Endothelial cell (in vitro differentiated cells): Measurements from ENCODE around the gene KRTAP12-3. TPM values are rescaled to one million over a fixed set of nuclear protein-coding genes. Genes with fewer than 3 reads are reported as not detected.
"Not testable (repeated sequence)": the region's sequence is repeated elsewhere in the genome, so short reads cannot be mapped to it uniquely, and the experiment has no call there.

Experiments used
- DNase-seq: peaks from one replicate; pipeline ENCODE4 v3.0.0; 2021; ENCODE audit warnings: low spot score
- H3K27ac Mint-ChIP-seq: one replicate; pipeline ENCODE4 v1.8.0; 2021; ENCODE audit warnings: mixed read lengths, inconsistent platforms; ENCODE audit not compliant: unreplicated experiment
- H3K27me3 Mint-ChIP-seq: one replicate; pipeline ENCODE4 v1.8.0; 2021; ENCODE audit warnings: mild to moderate bottlenecking, moderate library complexity, mixed read lengths, inconsistent platforms; ENCODE audit not compliant: unreplicated experiment
- H3K36me3 Mint-ChIP-seq: one replicate; pipeline ENCODE4 v1.8.0; 2021; ENCODE audit warnings: mild to moderate bottlenecking, low read depth, mixed read lengths, inconsistent platforms; ENCODE audit not compliant: unreplicated experiment
- H3K4me1 Mint-ChIP-seq: one replicate; pipeline ENCODE4 v1.8.0; 2021; ENCODE audit warnings: mild to moderate bottlenecking, mixed read lengths, inconsistent platforms; ENCODE audit not compliant: unreplicated experiment
- H3K4me3 Mint-ChIP-seq: one replicate; pipeline ENCODE4 v1.8.0; 2021; ENCODE audit warnings: mild to moderate bottlenecking, mixed read lengths, inconsistent platforms; ENCODE audit not compliant: unreplicated experiment
- H3K9me3 Mint-ChIP-seq: one replicate; pipeline ENCODE4 v1.8.0; 2021; ENCODE audit warnings: mixed read lengths, inconsistent platforms; ENCODE audit not compliant: unreplicated experiment
- total RNA-seq: library from RNA; stranded (reverse); fragmentation: NEBNext Ultra II Directional; extraction: Animal tissue kit (Norgen Biotek cat#: 25700); gene quantifications from one replicate; pipeline ENCODE4 v1.2.1, GENCODE V29; 2021; ENCODE audit not compliant: unreplicated experiment
- TF ChIP-seq, protein P1 (sequence below): fragments of 200-600 bp; sonication (generic); IDR thresholded peaks from one replicate; pipeline ENCODE4 v1.5.0; 2021; ENCODE audit warnings: antibody characterized with exemption; ENCODE audit not compliant: unreplicated experiment

Gene KRTAP12-3
- total RNA-seq, 1 donor from 2014 or later, result not detected

DNA sequence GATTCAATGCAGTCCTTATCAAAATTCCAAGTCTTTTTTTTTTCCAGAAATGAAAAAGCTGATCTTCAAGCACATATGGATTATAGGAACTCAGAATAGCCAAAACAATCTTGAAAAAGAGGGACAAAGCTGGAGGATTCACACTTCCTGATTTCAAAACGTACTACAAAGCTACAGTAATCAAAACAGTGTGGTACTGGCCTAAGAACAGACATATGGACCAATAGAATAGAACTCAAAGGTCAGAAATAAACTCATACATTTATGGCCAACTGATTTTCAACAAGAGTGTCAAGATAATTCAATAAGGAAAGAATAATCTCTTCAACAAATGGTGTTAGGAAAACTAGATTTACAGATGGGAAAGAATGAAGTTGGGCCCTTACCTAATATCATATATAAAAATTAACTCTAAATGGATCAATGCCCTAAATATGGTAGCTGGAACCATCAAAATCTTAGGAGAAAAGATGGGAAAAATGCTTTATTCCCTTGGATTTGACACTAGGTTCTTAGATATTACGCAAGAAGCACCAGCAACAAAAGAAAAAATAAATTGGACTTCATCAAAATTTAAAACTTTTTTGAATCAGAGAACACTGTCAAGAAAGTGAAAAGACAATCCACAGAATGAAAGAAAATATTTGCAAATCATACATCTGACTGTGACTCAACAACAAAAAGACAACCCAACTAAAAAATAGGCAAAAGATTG is 35.2 kb downstream of the KRTAP12-3 start:
- Mint-ChIP-seq H3K9me3 (no peaks in the 10 kb centered on the region), H3K27ac (no peak overlapping the region), H3K4me1 (no peaks in the 10 kb centered on the region), H3K36me3 (no peaks in the 10 kb centered on the region), H3K27me3 (peaks cover 8% of the 10 kb centered on the region), H3K4me3 (no peak overlapping the region)
- TF ChIP-seq, protein P1, sequence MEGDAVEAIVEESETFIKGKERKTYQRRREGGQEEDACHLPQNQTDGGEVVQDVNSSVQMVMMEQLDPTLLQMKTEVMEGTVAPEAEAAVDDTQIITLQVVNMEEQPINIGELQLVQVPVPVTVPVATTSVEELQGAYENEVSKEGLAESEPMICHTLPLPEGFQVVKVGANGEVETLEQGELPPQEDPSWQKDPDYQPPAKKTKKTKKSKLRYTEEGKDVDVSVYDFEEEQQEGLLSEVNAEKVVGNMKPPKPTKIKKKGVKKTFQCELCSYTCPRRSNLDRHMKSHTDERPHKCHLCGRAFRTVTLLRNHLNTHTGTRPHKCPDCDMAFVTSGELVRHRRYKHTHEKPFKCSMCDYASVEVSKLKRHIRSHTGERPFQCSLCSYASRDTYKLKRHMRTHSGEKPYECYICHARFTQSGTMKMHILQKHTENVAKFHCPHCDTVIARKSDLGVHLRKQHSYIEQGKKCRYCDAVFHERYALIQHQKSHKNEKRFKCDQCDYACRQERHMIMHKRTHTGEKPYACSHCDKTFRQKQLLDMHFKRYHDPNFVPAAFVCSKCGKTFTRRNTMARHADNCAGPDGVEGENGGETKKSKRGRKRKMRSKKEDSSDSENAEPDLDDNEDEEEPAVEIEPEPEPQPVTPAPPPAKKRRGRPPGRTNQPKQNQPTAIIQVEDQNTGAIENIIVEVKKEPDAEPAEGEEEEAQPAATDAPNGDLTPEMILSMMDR, result no peak
- DNase-seq, result no peak

DNA sequence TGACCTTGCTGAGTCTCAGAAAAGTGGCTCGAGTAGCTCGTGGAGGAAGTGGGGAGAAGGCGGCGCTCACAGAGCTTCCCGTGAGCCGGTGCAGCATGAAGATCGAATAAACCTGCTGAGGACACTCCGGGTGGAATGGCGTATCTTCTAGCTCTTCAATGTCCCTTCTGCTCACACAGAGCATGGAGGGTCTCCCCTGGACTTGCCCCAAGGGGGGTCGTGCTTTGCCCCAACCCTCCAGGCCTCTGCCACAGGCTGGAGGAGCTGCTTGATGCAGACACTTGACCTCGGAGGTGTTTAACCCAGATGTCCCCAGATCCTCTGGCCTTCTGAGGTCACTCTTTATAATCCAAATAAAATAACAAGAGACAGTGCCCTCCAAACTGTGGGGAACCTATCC is 37.0 kb downstream of the KRTAP12-3 start:
- Mint-ChIP-seq H3K4me1 (peaks cover 2% of the 10 kb centered on the region), H3K9me3 (no peaks in the 10 kb centered on the region), H3K36me3 (no peaks in the 10 kb centered on the region), H3K27me3 (peaks cover 7% of the 10 kb centered on the region), H3K4me3 (no peak overlapping the region), H3K27ac (no peak overlapping the region)
- TF ChIP-seq, protein P1, result no peak
- DNase-seq, result no peak

DNA sequence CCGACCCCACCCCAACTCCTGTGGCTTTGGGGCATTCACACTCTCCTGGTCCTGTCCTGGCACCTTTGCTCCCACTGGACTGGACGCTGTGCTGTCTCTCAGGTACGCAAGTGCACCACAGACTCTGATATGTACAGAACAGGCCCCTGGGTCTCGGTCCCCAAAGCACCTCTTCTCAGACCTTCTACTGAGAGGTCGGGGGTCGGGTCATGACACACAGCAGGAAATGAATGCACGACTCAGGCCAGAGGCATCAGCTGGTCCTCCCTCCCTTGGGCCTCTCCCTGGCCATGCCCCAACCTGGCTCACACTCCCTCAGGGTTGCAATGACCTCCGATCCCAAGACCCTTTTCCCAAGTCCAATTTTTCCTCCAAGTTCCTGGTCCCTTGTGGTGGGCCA is 37.5 kb downstream of the KRTAP12-3 start:
- Mint-ChIP-seq H3K27me3 (peaks cover 7% of the 10 kb centered on the region), H3K4me3 (no peak overlapping the region), H3K9me3 (no peaks in the 10 kb centered on the region), H3K36me3 (no peaks in the 10 kb centered on the region), H3K27ac (no peak overlapping the region), H3K4me1 (peaks cover 2% of the 10 kb centered on the region)
- TF ChIP-seq, protein P1, result no peak
- DNase-seq, result no peak

DNA sequence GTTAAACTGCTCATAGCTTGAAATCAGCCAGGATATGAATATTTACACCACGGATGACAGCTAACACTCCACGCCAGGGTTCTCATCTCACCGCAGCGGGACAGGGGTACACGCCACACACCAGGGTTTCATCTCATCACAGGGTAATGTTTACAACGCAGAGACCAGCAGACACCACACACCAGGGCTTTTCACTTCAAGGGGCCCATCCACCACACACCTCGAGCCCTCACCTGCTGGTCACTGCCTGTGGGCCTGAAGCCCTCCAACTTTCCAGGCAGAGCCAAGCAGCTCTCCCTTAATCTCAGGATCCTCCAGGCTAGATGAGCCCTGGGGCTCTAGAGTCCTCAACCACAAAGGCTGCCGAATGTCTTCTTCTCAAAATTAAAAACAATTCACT is 37.9 kb downstream of the KRTAP12-3 start:
- H3K9me3 Mint-ChIP-seq, result no peaks in the 10 kb centered on the region
- no peak overlapping the region for H3K27ac Mint-ChIP-seq
- TF ChIP-seq, protein P1, result no peak
- H3K36me3 Mint-ChIP-seq, result no peaks in the 10 kb centered on the region
- H3K4me1 Mint-ChIP-seq, result peaks cover 2% of the 10 kb centered on the region
- H3K4me3 Mint-ChIP-seq, result peak overlapping the region; percentile 18
- DNase-seq, result no peak
- peaks cover 7% of the 10 kb centered on the region for H3K27me3 Mint-ChIP-seq

DNA sequence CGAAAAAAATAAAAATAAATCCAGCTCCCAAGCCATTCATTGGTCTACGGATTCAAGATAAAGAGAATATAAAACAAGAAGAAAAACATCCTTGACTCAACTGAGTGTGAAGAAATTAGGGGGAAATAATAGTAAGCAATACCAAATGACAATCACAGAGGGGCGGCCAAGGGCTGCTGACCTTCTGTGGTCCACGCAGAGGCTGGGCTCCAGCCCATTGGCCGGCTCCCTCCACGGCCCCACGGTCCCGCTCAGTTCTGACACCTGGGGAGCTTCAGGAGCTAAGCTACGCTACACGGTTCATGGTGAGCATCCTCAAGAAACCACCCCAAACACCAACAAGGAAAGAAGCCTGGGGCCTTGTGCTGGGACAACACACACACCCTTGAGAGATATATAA is 38.8 kb downstream of the KRTAP12-3 start:
- H3K36me3 Mint-ChIP-seq, result no peaks in the 10 kb centered on the region
- no peak overlapping the region for H3K4me3 Mint-ChIP-seq
- H3K27ac Mint-ChIP-seq, result peak overlapping the region; percentile 7
- TF ChIP-seq, protein P1, result no peak
- peaks cover 7% of the 10 kb centered on the region for H3K27me3 Mint-ChIP-seq
- no peaks in the 10 kb centered on the region for H3K9me3 Mint-ChIP-seq
- no peak for DNase-seq
- peaks cover 2% of the 10 kb centered on the region for H3K4me1 Mint-ChIP-seq

DNA sequence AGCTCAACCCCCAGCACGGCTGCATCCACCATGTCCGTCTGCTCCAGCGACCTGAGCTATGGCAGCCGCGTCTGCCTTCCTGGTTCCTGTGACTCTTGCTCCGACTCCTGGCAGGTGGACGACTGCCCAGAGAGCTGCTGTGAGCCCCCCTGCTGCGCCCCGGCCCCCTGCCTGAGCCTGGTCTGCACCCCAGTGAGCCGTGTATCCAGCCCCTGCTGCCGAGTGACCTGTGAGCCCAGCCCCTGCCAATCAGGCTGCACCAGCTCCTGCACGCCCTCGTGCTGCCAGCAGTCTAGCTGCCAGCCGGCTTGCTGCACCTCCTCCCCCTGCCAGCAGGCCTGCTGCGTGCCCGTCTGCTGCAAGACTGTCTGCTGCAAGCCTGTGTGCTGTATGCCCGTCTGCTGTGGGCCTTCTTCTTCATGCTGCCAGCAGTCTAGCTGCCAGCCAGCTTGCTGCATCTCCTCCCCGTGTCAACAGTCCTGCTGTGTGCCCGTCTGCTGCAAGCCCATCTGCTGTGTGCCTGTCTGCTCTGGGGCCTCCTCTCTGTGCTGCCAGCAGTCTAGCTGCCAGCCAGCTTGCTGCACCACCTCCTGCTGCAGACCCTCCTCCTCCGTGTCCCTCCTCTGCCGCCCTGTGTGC is 39.6 kb downstream of the KRTAP12-3 start, which contains the start of gene KRTAP10-12:
Gene KRTAP10-12 (plus strand): TSS at position 1 of the 639 bp plus-strand sequence. CDS start 30 bp downstream, at position 31.
- not testable (repeated sequence) for H3K36me3 Mint-ChIP-seq, H3K4me3 Mint-ChIP-seq, H3K4me1 Mint-ChIP-seq, DNase-seq, H3K9me3 Mint-ChIP-seq
- H3K27ac Mint-ChIP-seq, result peak within 1 kb of the TSS; percentile 7
- peaks cover 10% of the 10 kb centered on the region for H3K27me3 Mint-ChIP-seq
